Measurements from ENCODE around the gene DLG2. TPM values are rescaled to one million over a fixed set of nuclear protein-coding genes. Genes with fewer than 3 reads are reported as not detected.

Gene DLG2
- total RNA-seq, 2 donors from 2014 or later = 3.8 to 16.4 TPM

- DNase-seq (ENCODE audit: low spot score) = no peak
- H3K27me3 ChIP-seq (replicated peaks; ENCODE audit: insufficient read depth) = no peaks in the 10 kb centered on the region
- H3K36me3 ChIP-seq = no peaks in the 10 kb centered on the region
- no peak for ATAC-seq (ENCODE audit: insufficient number of reproducible peaks, low FRiP score, low read depth)
- H3K9me3 ChIP-seq = peaks cover 11% of the 10 kb centered on the region
- peaks cover 0 to 11% of the 10 kb centered on the region in 2 donors for H3K4me1 ChIP-seq (ENCODE audit: control insufficient read depth in 1 of 2, low read depth in 2 of 2)
- H3K27ac ChIP-seq = no peak overlapping the region
- TF ChIP-seq CTCF (IDR thresholded peaks at IDR 0.05) = no peak
- no peak overlapping the region for H3K4me3 ChIP-seq
Measured at GRCh38 chr11:84804041-84804440, 823.1 kb downstream of the DLG2 start.

GRCh38 chr11:84800755-84801346 lies 826.3 kb downstream of the DLG2 start:
- H3K9me3 ChIP-seq = no peaks in the 10 kb centered on the region
- TF ChIP-seq CTCF (IDR thresholded peaks at IDR 0.05) = no peak
- no peaks in the 10 kb centered on the region for H3K27me3 ChIP-seq (replicated peaks; ENCODE audit: insufficient read depth)
- no peak overlapping the region for H3K4me3 ChIP-seq
- ATAC-seq (ENCODE audit: insufficient number of reproducible peaks, low FRiP score, low read depth) (no peak), DNase-seq (ENCODE audit: low spot score) (no peak)
- no peak overlapping the region for H3K27ac ChIP-seq
- no peaks in the 10 kb centered on the region for H3K36me3 ChIP-seq
- peaks cover 0 to 11% of the 10 kb centered on the region in 2 donors for H3K4me1 ChIP-seq (ENCODE audit: control insufficient read depth in 1 of 2, low read depth in 2 of 2)

- DNase-seq (ENCODE audit: low spot score) (no peak), ATAC-seq (ENCODE audit: insufficient number of reproducible peaks, low FRiP score, low read depth) (no peak)
- no peak for TF ChIP-seq CTCF (IDR thresholded peaks at IDR 0.05)
- no peaks in the 10 kb centered on the region for H3K36me3 ChIP-seq
- H3K9me3 ChIP-seq = no peaks in the 10 kb centered on the region
- H3K27me3 ChIP-seq (replicated peaks; ENCODE audit: insufficient read depth) = no peaks in the 10 kb centered on the region
- peaks cover 0 to 2% of the 10 kb centered on the region in 2 donors for H3K4me1 ChIP-seq (ENCODE audit: control insufficient read depth in 1 of 2, low read depth in 2 of 2)
- no peak overlapping the region for H3K27ac ChIP-seq
- no peak overlapping the region for H3K4me3 ChIP-seq
Measured at GRCh38 chr11:84799112-84799511, 828.0 kb downstream of the DLG2 start.

GRCh38 chr11:84795698-84796097 lies 831.4 kb downstream of the DLG2 start:
- no peak for TF ChIP-seq CTCF (IDR thresholded peaks at IDR 0.05)
- H3K27ac ChIP-seq = no peak overlapping the region
- H3K27me3 ChIP-seq (replicated peaks; ENCODE audit: insufficient read depth) = no peaks in the 10 kb centered on the region
- H3K4me3 ChIP-seq = no peak overlapping the region
- no peaks in the 10 kb centered on the region for H3K36me3 ChIP-seq
- no peaks in the 10 kb centered on the region for H3K9me3 ChIP-seq
- ATAC-seq (ENCODE audit: insufficient number of reproducible peaks, low FRiP score, low read depth) (no peak), DNase-seq (ENCODE audit: low spot score) (no peak)
- H3K4me1 ChIP-seq (ENCODE audit: control insufficient read depth in 1 of 2, low read depth in 2 of 2) = no peaks in the 10 kb centered on the region

- ATAC-seq (ENCODE audit: insufficient number of reproducible peaks, low FRiP score, low read depth) = no peak
Measured at GRCh38 chr11:84794663-84795443, 832.3 kb downstream of the DLG2 start.

More at GRCh38 chr11:84794663-84795443, 832.3 kb downstream of the DLG2 start:
- no peak for DNase-seq (ENCODE audit: low spot score)
- Histone ChIP-seq H3K9me3 (no peaks in the 10 kb centered on the region), H3K27ac (no peak overlapping the region), H3K36me3 (no peaks in the 10 kb centered on the region), H3K27me3 (replicated peaks; ENCODE audit: insufficient read depth) (no peaks in the 10 kb centered on the region), H3K4me1 (ENCODE audit: control insufficient read depth in 1 of 2, low read depth in 2 of 2) (no peaks in the 10 kb centered on the region), H3K4me3 (no peak overlapping the region)
- TF ChIP-seq CTCF (IDR thresholded peaks at IDR 0.05) = no peak

Measured in thoracic aorta (tissue), 2 donors.